OCI-LY7 (cell line): Measurements from ENCODE around the gene SPX.

Source experiments
- EZH2phosphoT487 ChIP-seq: fragments of 200-600 bp; sonication (generic); IDR thresholded peaks from 2 replicates; pipeline ENCODE4 v1.6.1; 2018; ENCODE audit warnings: low read depth, borderline replicate concordance, mild to moderate bottlenecking, mixed run types, antibody characterized with exemption, low read length, moderate library complexity, mixed read lengths
- TF ChIP-seq, protein P1 (sequence below): fragments of 200-600 bp; sonication (generic); conservative IDR thresholded peaks from 2 replicates; pipeline ENCODE4 v1.5.1; 2014; ENCODE audit warnings: mild to moderate bottlenecking, antibody characterized with exemption, low read length, moderate library complexity, mixed read lengths

DNA sequence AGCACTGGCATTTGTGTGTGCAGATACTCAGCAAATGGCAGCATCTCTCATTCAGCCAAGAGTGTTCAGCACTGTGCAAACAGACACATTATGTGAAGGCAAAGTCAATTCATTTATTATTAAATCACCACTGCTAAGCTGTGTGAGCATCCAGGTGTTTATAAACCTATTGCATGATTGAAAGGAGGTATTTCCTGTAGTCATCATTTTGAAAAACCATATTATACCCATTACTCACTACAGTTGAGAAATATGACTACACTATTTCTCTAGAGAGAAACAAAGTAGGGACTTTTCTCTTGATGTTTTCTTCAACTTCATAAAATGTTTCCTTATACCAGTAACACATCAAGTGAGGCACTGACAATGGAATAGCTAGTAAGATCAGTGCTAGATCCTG, 13.7 kb downstream of the SPX start:
- no peak for TF ChIP-seq EZH2phosphoT487
- TF ChIP-seq, protein P1, sequence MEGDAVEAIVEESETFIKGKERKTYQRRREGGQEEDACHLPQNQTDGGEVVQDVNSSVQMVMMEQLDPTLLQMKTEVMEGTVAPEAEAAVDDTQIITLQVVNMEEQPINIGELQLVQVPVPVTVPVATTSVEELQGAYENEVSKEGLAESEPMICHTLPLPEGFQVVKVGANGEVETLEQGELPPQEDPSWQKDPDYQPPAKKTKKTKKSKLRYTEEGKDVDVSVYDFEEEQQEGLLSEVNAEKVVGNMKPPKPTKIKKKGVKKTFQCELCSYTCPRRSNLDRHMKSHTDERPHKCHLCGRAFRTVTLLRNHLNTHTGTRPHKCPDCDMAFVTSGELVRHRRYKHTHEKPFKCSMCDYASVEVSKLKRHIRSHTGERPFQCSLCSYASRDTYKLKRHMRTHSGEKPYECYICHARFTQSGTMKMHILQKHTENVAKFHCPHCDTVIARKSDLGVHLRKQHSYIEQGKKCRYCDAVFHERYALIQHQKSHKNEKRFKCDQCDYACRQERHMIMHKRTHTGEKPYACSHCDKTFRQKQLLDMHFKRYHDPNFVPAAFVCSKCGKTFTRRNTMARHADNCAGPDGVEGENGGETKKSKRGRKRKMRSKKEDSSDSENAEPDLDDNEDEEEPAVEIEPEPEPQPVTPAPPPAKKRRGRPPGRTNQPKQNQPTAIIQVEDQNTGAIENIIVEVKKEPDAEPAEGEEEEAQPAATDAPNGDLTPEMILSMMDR: no peak
